PC-3 (cell line): Measurements from ENCODE around the gene DCLK1. TPM values are rescaled to one million over a fixed set of nuclear protein-coding genes. Genes with fewer than 3 reads are reported as not detected.

ENCODE experiments used
- ATAC-seq: fragments of 200-7000 bp; cut with Tn5 transposase; 2 replicates; pipeline ENCODE4 v1.9.1; 2020; ENCODE audit warnings: mild to moderate bottlenecking, moderate library complexity
- BruUV-seq: library from RNA; stranded (reverse); fragments of 400-500 nt; replicated peaks from 2 replicates; lab custom pipeline; 2021; lab: Mats Ljungman, UMichigan
- CTCF ChIA-PET: fragments of 300-600 bp; sonication (Branson Sonifier 250); formaldehyde crosslinking; loops from one replicate; lab custom pipeline; 2022; ENCODE audit warnings: antibody characterized with exemption; lab: Charles Lee
- POLR2A ChIA-PET: fragments of 300-600 bp; sonication (Branson Sonifier 250); formaldehyde crosslinking; loops from one replicate; lab custom pipeline; 2022; ENCODE audit warnings: antibody characterized with exemption; ENCODE audit not compliant: unreplicated experiment; lab: Charles Lee
- DNase-seq: peaks from one replicate; pipeline ENCODE4 v3.0.0-alpha.2; 2015
- H2AFZ ChIP-seq: fragments of 300-600 bp; sonication (generic); 2 replicates; pipeline ENCODE4 v1.6.0; 2016; ENCODE audit warnings: antibody characterized with exemption, low read length
- H3F3A ChIP-seq: fragments of 300-600 bp; sonication (generic); one replicate; pipeline ENCODE4 v1.6.0; 2017; ENCODE audit warnings: antibody characterized with exemption, low read length, control low read depth, mild to moderate bottlenecking; ENCODE audit not compliant: unreplicated experiment
- H3K27ac ChIP-seq: fragments of 300-600 bp; sonication (generic); 2 replicates; pipeline ENCODE4 v1.5.1; 2016; ENCODE audit warnings: mild to moderate bottlenecking, low read length
- H3K27me3 ChIP-seq: fragments of 300-600 bp; sonication (generic); 2 replicates; pipeline ENCODE4 v1.6.1; 2016; ENCODE audit warnings: low read length, mixed read lengths
- H3K36me3 ChIP-seq: fragments of 300-600 bp; sonication (generic); 2 replicates; pipeline ENCODE4 v1.6.1; 2016; ENCODE audit warnings: low read depth, mixed run types, low read length, mixed read lengths
- H3K4me1 ChIP-seq: fragments of 300-600 bp; sonication (generic); 2 replicates; pipeline ENCODE4 v1.5.1; 2016; ENCODE audit warnings: low read length; ENCODE audit not compliant: insufficient read depth
- H3K4me2 ChIP-seq: fragments of 300-600 bp; sonication (generic); 2 replicates; pipeline ENCODE4 v1.6.0; 2016; ENCODE audit warnings: low read length
- H3K4me3 ChIP-seq: fragments of 300-600 bp; sonication (generic); 2 replicates; pipeline ENCODE4 v1.5.1; 2016; ENCODE audit warnings: mild to moderate bottlenecking, low read length, mixed read lengths
- H3K79me2 ChIP-seq: fragments of 300-600 bp; sonication (generic); 2 replicates; pipeline ENCODE4 v1.6.1; 2017; ENCODE audit warnings: low read length, mixed read lengths
- H3K9ac ChIP-seq: fragments of 300-600 bp; sonication (generic); 2 replicates; pipeline ENCODE4 v1.6.0; 2016; ENCODE audit warnings: mild to moderate bottlenecking, low read length
- H3K9me2 ChIP-seq: fragments of 300-600 bp; sonication (generic); replicated peaks from 2 replicates; pipeline ENCODE4 v1.6.1; 2016; ENCODE audit warnings: mixed run types, low read length, mixed read lengths
- H3K9me3 ChIP-seq: fragments of 300-600 bp; sonication (generic); 2 replicates; pipeline ENCODE4 v1.6.1; 2016; ENCODE audit warnings: low read length, mixed read lengths
- H4K20me1 ChIP-seq: fragments of 300-600 bp; sonication (generic); 2 replicates; pipeline ENCODE4 v1.6.1; 2016; ENCODE audit warnings: low read length, mixed read lengths
- EZH2 ChIP-seq: fragments of 300-600 bp; sonication (generic); IDR thresholded peaks from one replicate; pipeline ENCODE4 v1.6.1; 2017; ENCODE audit warnings: antibody characterized with exemption, mild to moderate bottlenecking, low read length; ENCODE audit not compliant: unreplicated experiment
- EZH2phosphoT487 ChIP-seq: fragments of 300-600 bp; sonication (generic); IDR thresholded peaks from 2 replicates; pipeline ENCODE4 v1.6.1; 2018; ENCODE audit warnings: mild to moderate bottlenecking, antibody characterized with exemption, low read length, borderline replicate concordance
- intact Hi-C: fragments of 100-400 bp; cut with micrococcal nuclease; formaldehyde crosslinking; loops from 2 replicates; pipeline ENCODE4 v1.9.0; 2023
- total RNA-seq: library from RNA; depleted of rRNA; stranded (reverse); fragments of >200 nt; gene quantifications from 2 replicates; pipeline ENCODE4 v1.2.3, GENCODE V29; 2014
- TF ChIP-seq, protein P1 (sequence below): fragments of 300-600 bp; sonication (generic); conservative IDR thresholded peaks from 2 replicates; pipeline ENCODE4 v1.5.1; 2017; ENCODE audit warnings: antibody characterized with exemption, low read depth, mild to moderate bottlenecking, low read length

The DCLK1 gene
- total RNA-seq, 1 experiment from 2014 or later, result not detected

DNA sequence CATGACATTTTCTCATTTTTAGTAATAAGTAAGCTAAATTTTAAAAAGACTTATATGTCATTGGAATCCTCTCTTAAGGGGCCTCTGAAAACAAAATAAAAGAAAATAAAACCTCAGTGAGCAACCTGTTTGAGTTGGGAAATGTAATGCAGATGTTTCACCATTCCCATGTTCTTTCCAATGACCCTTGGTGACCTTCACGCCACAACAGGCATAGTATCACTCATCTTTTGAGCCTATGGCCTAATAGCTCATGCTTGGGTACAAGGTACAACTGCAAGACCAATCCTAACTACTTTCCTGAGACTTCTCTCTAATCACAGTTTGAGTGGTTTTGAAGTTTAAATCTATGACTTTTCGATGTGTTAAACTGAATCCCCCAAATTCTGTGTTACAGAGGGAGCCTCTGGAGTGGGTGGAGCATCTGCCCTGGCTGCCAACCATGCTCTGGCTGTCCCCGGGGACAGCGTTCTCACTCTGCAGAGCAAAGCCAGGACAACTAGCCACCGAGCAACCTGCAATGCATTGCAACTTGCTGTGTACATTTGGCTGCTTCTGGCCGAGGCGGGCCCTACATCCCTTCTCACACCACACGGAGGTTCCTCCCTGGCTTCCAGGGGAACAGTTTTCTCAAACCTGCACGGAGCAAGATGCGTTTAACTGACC lies 346.8 kb downstream of the DCLK1 start:
- no peak for DNase-seq
- Histone ChIP-seq H3K36me3 (no peaks in the 10 kb centered on the region), H3K9me2 (no peaks in the 10 kb centered on the region), H3K27me3 (no peaks in the 10 kb centered on the region), H2AFZ (no peak overlapping the region), H3K4me1 (no peaks in the 10 kb centered on the region), H4K20me1 (no peaks in the 10 kb centered on the region), H3K79me2 (no peaks in the 10 kb centered on the region), H3K4me2 (no peak overlapping the region), H3K9me3 (no peaks in the 10 kb centered on the region), H3K9ac (no peak overlapping the region), H3F3A (no peaks in the 10 kb centered on the region), H3K27ac (no peak overlapping the region), H3K4me3 (no peak overlapping the region)
- ATAC-seq, result no peak
- ChIA-PET POLR2A (no interaction called here), CTCF (no interaction called here)
- BruUV-seq, result no TSS peak
- TF ChIP-seq EZH2, result no peak
- TF ChIP-seq, protein P1, sequence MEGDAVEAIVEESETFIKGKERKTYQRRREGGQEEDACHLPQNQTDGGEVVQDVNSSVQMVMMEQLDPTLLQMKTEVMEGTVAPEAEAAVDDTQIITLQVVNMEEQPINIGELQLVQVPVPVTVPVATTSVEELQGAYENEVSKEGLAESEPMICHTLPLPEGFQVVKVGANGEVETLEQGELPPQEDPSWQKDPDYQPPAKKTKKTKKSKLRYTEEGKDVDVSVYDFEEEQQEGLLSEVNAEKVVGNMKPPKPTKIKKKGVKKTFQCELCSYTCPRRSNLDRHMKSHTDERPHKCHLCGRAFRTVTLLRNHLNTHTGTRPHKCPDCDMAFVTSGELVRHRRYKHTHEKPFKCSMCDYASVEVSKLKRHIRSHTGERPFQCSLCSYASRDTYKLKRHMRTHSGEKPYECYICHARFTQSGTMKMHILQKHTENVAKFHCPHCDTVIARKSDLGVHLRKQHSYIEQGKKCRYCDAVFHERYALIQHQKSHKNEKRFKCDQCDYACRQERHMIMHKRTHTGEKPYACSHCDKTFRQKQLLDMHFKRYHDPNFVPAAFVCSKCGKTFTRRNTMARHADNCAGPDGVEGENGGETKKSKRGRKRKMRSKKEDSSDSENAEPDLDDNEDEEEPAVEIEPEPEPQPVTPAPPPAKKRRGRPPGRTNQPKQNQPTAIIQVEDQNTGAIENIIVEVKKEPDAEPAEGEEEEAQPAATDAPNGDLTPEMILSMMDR, result no peak
- intact Hi-C loops, result loop anchor here (10.0 kb wide), 2 partner anchors 60 to 150 kb away; no protein-coding TSS in a partner anchor

GRCh38 chr13:35782793-35783192 lies 348.4 kb downstream of the DCLK1 start:
- H3K9ac ChIP-seq, result no peak overlapping the region
- no peaks in the 10 kb centered on the region for H3K9me2 ChIP-seq
- H3K4me2 ChIP-seq, result no peak overlapping the region
- H2AFZ ChIP-seq, result no peak overlapping the region
- no peaks in the 10 kb centered on the region; the same call in 1 of the 2 replicates for H3K27me3 ChIP-seq
- no peaks in the 10 kb centered on the region for H3K4me1 ChIP-seq
- DNase-seq (no peak), ATAC-seq (no peak)
- no peaks in the 10 kb centered on the region for H3K36me3 ChIP-seq
- ChIA-PET CTCF (no interaction called here), POLR2A (no interaction called here)
- BruUV-seq, result no TSS peak
- no peaks in the 10 kb centered on the region for H4K20me1 ChIP-seq
- H3F3A ChIP-seq, result no peaks in the 10 kb centered on the region
- intact Hi-C loops, result loop anchor here (10.0 kb wide), 2 partner anchors 58 to 148 kb away; no protein-coding TSS in a partner anchor
- no peak overlapping the region for H3K27ac ChIP-seq
- no peak overlapping the region for H3K4me3 ChIP-seq
- H3K79me2 ChIP-seq, result no peaks in the 10 kb centered on the region
- TF ChIP-seq EZH2, result no peak
- TF ChIP-seq, protein P1, result no peak
- no peak for TF ChIP-seq EZH2phosphoT487
- H3K9me3 ChIP-seq, result no peaks in the 10 kb centered on the region
